PFSK-1 (cell line): ENCODE measurements around the gene DNM1L.

Experiments
- FOXP2 ChIP-seq: optimal IDR thresholded peaks from 2 replicates; pipeline ENCODE3; 2011; ENCODE audit warnings: borderline replicate concordance, control low read depth, inconsistent platforms; ENCODE audit not compliant: insufficient read depth; ENCODE audit errors: extremely low read length, extremely low read depth
- POLR2AphosphoS5 ChIP-seq: IDR thresholded peaks from 2 replicates; pipeline ENCODE4 v1.6.1; 2012; ENCODE audit warnings: low read depth, mild to moderate bottlenecking, control low read depth, low read length, moderate library complexity
- TAF1 ChIP-seq: IDR thresholded peaks from 2 replicates; pipeline ENCODE4 v1.6.1; 2012; ENCODE audit warnings: low read length, control low read depth, borderline replicate concordance; ENCODE audit not compliant: insufficient read depth
- TF ChIP-seq, protein P1 (sequence below), 2 experiments: IDR thresholded peaks; 2 replicates each; pipeline versions ENCODE4 v1.6.1 to v1.8.0; 2011 to 2012; ENCODE audit warnings: low read depth in 2 of 2, low read length in 2 of 2, control low read depth in 1 of 2, inconsistent platforms in 1 of 2, mild to moderate bottlenecking in 1 of 2, moderate library complexity in 1 of 2; ENCODE audit not compliant: insufficient read depth in 1 of 2

DNA sequence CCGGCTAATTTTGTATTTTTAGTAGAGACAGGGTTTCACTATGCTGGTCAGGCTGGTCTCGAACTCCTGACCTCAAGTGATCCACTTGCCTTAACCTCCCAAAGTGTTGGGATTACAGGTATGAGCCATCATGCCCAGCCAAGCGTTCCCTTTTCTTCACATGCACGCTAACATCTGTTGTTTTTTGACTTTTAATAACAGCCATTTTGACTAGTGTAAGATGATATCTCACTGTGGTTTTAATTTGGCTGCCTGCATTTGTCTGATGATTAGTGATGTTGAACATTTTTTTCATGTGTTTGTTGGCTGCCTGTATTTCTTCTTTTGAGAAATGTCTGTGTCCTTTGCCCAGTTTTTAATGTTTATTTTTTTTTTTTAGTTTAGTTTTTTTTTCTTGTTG, 86.8 kb downstream of the DNM1L start:
- no peak for TF ChIP-seq POLR2AphosphoS5
- TF ChIP-seq TAF1, result no peak
- TF ChIP-seq, protein P1, sequence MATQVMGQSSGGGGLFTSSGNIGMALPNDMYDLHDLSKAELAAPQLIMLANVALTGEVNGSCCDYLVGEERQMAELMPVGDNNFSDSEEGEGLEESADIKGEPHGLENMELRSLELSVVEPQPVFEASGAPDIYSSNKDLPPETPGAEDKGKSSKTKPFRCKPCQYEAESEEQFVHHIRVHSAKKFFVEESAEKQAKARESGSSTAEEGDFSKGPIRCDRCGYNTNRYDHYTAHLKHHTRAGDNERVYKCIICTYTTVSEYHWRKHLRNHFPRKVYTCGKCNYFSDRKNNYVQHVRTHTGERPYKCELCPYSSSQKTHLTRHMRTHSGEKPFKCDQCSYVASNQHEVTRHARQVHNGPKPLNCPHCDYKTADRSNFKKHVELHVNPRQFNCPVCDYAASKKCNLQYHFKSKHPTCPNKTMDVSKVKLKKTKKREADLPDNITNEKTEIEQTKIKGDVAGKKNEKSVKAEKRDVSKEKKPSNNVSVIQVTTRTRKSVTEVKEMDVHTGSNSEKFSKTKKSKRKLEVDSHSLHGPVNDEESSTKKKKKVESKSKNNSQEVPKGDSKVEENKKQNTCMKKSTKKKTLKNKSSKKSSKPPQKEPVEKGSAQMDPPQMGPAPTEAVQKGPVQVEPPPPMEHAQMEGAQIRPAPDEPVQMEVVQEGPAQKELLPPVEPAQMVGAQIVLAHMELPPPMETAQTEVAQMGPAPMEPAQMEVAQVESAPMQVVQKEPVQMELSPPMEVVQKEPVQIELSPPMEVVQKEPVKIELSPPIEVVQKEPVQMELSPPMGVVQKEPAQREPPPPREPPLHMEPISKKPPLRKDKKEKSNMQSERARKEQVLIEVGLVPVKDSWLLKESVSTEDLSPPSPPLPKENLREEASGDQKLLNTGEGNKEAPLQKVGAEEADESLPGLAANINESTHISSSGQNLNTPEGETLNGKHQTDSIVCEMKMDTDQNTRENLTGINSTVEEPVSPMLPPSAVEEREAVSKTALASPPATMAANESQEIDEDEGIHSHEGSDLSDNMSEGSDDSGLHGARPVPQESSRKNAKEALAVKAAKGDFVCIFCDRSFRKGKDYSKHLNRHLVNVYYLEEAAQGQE (IDR thresholded peaks at IDR 0.05; ENCODE audit: insufficient read depth in 1 of 2, low read depth in 2 of 2, low read length in 2 of 2), result no peak
- TF ChIP-seq FOXP2, result no peak
